Fibroblast of skin of back (primary cell): Measurements from ENCODE around the gene ATOSB.

Experiments
- DNase-seq: peaks from one replicate; pipeline ENCODE4 v3.0.0-alpha.2; 2013

ATOSB gene

GRCh38 chr9:35114113-35114839 is 1.4 kb downstream of the ATOSB start:
- DNase-seq, result peak; percentile 99

GRCh38 chr9:35112257-35113020 is 3.2 kb downstream of the ATOSB start:
- peak; percentile 72 for DNase-seq

- DNase-seq, result peak; percentile 99
These were observed 4.4 kb downstream of the ATOSB start for GRCh38 chr9:35111001-35111933.

GRCh38 chr9:35110327-35110761 is 5.3 kb downstream of the ATOSB start:
- DNase-seq, result peak; percentile 74

GRCh38 chr9:35108946-35109575 is 6.6 kb downstream of the ATOSB start:
- no peak for DNase-seq

GRCh38 chr9:35108461-35108860 is 7.2 kb downstream of the ATOSB start:
- DNase-seq, result no peak

DNA sequence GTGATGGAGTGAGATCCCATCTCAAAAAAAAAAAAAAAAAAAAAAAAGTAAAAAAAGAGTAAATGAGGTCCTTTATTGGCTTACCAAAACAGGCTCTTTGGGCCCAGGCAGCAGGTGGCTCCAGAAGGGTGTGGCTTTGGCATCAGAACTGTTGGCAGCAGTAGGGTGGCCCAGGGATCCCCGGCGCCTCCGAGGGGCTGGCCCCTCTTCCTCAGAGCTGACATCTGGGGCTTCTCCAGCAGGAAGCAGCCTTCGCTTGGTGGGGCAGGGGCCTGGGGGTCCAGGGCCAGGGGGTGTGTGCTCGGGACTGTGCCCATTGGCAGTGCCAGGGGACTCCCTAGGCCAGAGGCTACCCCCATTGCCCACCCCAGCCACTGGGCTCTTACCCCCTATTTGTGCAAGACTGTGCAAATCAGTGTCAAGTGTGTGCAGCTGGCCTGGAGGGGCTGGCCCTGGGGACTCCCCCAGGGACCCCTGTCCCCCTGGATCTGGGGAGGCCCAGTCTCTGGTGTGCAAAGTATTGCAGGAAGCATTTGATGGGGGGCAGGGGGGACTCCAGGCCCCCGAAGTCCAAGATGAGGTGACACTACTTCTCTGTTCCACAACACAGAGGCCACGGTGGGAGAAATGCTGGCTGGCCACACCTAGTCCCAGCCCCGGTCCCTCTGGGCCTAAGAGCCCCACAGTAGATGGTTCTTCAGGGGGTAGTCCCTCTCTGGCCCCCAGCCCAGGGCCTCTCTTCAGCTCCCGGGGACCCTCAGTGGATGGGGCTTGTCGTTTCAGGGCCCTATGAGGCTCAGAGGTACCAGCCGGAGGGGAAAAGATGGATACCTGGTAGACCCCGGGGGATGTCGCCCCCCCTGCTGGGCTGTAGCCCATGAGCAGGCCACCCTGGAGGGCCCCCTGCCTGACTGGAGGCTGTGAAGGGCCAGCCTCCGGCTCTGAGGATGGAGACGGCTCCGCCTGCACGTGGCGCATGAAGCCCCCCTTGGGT is 8.1 kb downstream of the ATOSB start:
- no peak for DNase-seq

- no peak for DNase-seq
These were observed 9.3 kb downstream of the ATOSB start for GRCh38 chr9:35106343-35106730.

- DNase-seq, result no peak
These were observed 9.9 kb downstream of the ATOSB start for GRCh38 chr9:35105571-35106342.

DNA sequence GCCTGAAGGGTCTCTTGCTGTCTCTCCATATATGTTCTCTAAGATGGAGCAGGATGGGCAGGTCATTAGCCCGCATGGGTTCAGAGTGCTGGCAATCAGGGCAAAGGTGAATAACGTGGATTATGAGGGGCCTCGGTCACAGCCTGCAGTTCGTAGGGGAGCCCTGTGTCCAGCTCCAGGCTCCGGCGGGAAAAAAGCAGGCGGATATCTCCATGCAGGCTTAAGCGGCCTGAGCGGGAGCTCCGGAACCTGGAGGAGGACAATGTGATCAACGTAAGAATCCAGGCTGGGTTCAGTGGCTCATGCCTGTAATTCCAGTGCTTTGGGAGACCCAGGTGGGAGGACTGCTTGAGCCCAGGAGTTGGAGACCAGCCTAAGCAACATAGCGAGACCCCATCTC is 10.5 kb downstream of the ATOSB start:
- DNase-seq, result no peak

DNA sequence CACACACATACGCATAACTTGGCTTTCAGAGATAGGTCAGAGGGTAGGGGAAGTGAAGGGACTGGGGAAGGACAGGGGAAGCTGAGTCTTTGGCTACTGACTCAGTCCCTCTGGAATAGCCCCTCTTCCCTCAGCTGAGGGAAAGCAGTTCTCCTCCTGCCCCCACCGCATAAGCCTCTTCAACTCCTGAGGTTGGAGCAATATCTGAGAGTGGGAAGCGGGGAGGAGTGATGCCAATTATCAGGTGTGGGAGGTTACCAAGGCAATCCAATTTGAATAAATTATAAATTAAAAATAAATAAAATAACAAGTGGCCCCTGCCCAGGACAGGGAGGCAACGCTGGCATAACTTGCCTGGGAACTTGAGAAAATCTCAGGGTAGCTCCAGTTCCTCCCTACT is 11.1 kb downstream of the ATOSB start:
- DNase-seq, result no peak

GRCh38 chr9:35103660-35104191 is 11.9 kb downstream of the ATOSB start:
- DNase-seq, result no peak

- DNase-seq, result peak; percentile 97
These were observed 12.6 kb downstream of the ATOSB start, which contains the start of gene STOML2 for GRCh38 chr9:35102769-35103659. STOML2 (minus strand) TSS chr9:35103131; CDS start chr9:35103094, 37 bp downstream.

DNA sequence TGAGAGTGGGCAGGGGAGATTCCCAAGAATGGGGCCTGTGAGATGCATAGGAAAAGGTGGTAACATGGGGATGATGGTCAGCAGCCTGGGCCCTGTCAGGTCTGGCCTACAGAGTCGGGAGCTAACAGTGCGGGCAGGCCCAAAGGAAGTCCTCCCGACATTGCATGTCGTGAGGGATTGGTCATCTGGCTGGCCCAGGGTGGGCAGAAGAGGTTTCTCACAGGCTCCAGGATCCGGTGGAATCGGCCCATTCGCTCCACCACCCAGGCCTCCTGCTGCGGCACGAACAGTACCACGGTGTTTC is 13.2 kb downstream of the ATOSB start:
- DNase-seq, result peak; percentile 19

GRCh38 chr9:35097573-35097972 is 18.1 kb downstream of the ATOSB start:
- DNase-seq, result no peak

DNA sequence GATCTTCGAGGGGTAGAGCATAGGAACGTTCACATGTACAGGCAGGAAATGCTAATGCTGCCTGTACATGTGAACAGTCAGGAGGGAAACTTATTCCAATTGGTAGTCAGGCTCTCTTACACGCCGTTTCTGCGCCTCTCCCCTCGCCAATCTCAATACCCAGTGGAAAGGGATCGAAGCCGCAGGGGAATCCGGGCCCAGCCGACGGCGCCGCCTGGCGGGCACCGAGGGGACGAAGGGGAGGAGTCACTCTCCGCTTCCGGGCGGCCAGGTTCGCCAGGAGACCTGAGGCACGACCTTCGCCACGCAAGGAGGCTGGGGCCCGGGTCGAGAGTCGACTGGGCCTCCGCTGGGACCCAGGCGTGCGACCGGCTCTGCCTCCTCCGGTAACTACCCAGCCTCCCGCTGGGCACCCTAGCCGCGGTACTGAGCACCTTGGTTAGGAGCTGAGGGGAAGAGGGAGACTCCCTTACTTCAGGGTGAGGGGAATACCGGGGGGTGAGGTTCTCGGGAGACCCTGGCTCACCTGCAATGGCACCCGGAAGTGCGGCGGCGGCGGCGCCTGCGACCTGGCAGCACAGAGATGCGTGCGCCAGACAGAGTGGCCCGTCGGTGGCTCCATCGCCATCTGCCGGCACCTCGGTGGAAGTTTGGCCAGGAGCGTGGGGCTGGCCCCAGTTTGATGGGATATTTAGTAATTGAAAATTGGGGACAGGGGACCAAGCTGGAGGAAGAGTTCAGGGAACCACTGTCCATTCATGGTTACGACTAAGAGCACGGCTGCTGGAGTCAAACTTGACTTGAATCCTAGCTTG is 19.4 kb downstream of the ATOSB start, which contains the start of gene PIGO:
Gene PIGO, minus strand, starts transcription at position 557 of the 815 bp plus-strand sequence. CDS start 1,026 bp downstream, outside the sequence.
- peak; percentile 80 for DNase-seq

- no peak for DNase-seq
These were observed 24.1 kb downstream of the ATOSB start for GRCh38 chr9:35091536-35091935.

- no peak for DNase-seq
These were observed 26.2 kb downstream of the ATOSB start for GRCh38 chr9:35089434-35089833.
